ENCODE measurements around the gene VWA8. TPM values are rescaled to one million over a fixed set of nuclear protein-coding genes. Genes with fewer than 3 reads are reported as not detected.

The VWA8 gene
- total and polyA plus RNA-seq, 4 donors, result 4.7 to 26.3 (median 11.9) TPM

DNA sequence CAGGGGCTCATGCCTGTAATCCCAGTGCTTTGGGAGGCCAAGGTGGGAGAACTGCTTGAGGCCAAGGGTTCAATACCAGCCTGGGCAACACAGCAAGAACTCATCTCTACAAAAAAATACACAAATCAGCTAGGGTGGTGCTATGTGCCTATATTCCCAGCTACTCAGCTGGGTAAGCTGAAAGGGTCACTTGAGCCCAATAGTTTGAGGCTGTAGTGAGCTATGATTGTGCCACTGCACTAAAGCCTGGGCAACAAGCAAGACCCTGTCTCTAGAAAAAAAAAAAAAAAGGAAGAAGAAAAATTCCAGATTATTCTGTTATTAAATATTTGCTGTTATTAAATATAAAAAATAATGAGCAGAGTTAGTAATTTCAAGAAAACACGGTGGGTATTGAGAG lies 372.5 kb downstream of the VWA8 start:
- Histone ChIP-seq H3K9ac (ENCODE audit: insufficient read depth in 1 of 2, low read length in 2 of 2) (no peak overlapping the region), H3K36me3 (ENCODE audit: control insufficient read depth in 4 of 4, insufficient read depth in 4 of 4, low read length in 4 of 4) (peaks cover 0 to 8% (median 1%) of the 10 kb centered on the region in 4 donors), H3K27me3 (ENCODE audit: control insufficient read depth in 3 of 3, insufficient read depth in 3 of 3, low read length in 2 of 3) (no peaks in the 10 kb centered on the region), H3K9me3 (ENCODE audit: control insufficient read depth in 4 of 4, insufficient read depth in 3 of 4, low read length in 3 of 4) (no peaks in the 10 kb centered on the region), H3K27ac (ENCODE audit: low read depth in 1 of 2, low read length in 1 of 2) (no peak overlapping the region), H3K4me3 (no peak overlapping the region), H3K4me1 (ENCODE audit: control insufficient read depth in 5 of 5, insufficient read depth in 5 of 5, low read length in 5 of 5) (no peaks in the 10 kb centered on the region)
- TF ChIP-seq, protein P1, sequence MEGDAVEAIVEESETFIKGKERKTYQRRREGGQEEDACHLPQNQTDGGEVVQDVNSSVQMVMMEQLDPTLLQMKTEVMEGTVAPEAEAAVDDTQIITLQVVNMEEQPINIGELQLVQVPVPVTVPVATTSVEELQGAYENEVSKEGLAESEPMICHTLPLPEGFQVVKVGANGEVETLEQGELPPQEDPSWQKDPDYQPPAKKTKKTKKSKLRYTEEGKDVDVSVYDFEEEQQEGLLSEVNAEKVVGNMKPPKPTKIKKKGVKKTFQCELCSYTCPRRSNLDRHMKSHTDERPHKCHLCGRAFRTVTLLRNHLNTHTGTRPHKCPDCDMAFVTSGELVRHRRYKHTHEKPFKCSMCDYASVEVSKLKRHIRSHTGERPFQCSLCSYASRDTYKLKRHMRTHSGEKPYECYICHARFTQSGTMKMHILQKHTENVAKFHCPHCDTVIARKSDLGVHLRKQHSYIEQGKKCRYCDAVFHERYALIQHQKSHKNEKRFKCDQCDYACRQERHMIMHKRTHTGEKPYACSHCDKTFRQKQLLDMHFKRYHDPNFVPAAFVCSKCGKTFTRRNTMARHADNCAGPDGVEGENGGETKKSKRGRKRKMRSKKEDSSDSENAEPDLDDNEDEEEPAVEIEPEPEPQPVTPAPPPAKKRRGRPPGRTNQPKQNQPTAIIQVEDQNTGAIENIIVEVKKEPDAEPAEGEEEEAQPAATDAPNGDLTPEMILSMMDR (IDR thresholded peaks at IDR 0.05; ENCODE audit: control extremely low read depth, extremely low read depth), result no peak
- no peak for ATAC-seq (ENCODE audit: insufficient read depth, low FRiP score)
- 92% methylated on average over 1 of the region's 1 CpG for WGBS, 2 donors
- no peak for DNase-seq

DNA sequence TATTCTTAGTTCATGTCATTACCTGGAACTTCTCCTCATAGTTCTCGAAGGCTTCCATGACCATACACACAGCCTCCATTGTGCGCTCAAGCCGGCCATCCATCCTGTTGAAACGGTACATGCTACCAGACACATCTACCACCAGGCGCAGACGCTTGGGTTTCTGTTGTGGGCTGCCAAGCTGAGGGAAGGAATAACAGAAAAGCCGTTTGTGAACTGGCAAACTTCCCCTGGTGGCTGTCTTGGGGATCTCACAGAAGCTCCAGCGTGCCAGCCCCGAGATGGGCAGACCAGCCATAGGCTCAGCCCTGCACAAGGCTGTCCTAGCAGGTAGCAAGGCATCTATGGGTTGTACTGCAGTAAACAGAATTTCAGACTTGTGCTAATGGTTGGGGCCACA lies 373.4 kb downstream of the VWA8 start:
- ATAC-seq (ENCODE audit: insufficient read depth, low FRiP score) (no peak), DNase-seq (no peak)
- H3K9ac ChIP-seq (ENCODE audit: insufficient read depth in 1 of 2, low read length in 2 of 2), result no peak overlapping the region
- H3K9me3 ChIP-seq (ENCODE audit: control insufficient read depth in 4 of 4, insufficient read depth in 3 of 4, low read length in 3 of 4), result no peaks in the 10 kb centered on the region
- H3K4me1 ChIP-seq (ENCODE audit: control insufficient read depth in 5 of 5, insufficient read depth in 5 of 5, low read length in 5 of 5), result no peaks in the 10 kb centered on the region
- TF ChIP-seq, protein P1 (IDR thresholded peaks at IDR 0.05; ENCODE audit: control extremely low read depth, extremely low read depth), result no peak
- no peaks in the 10 kb centered on the region for H3K27me3 ChIP-seq (ENCODE audit: control insufficient read depth in 3 of 3, insufficient read depth in 3 of 3, low read length in 2 of 3)
- H3K36me3 ChIP-seq (ENCODE audit: control insufficient read depth in 4 of 4, insufficient read depth in 4 of 4, low read length in 4 of 4), result peaks cover 0 to 8% (median 1%) of the 10 kb centered on the region in 4 donors
- no peak overlapping the region for H3K27ac ChIP-seq (ENCODE audit: low read depth in 1 of 2, low read length in 1 of 2)
- 95% methylated on average over 9 of the region's 9 CpGs for WGBS, 2 donors
- H3K4me3 ChIP-seq, result no peak overlapping the region

DNA sequence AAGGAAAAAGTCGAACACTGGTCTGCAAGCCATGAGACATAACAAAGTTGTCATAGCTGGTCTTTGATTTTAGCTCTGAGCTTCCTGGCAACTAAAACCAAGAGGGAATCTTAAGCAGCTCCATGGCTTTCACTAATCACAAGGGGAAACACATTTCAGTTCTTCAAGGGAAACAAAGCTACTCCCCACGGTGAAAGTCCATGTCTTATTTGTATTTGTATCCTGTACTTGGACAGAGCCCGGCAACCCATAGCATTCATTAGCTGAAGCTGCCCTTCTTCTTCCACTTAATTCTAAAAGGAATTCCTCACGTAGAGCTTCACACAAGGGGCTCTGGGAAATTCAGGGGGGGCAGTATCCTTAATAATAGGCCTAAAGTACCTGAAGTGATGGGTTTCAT lies 374.7 kb downstream of the VWA8 start:
- ATAC-seq (ENCODE audit: insufficient read depth, low FRiP score), result no peak
- DNase-seq, result no peak
- TF ChIP-seq, protein P1 (IDR thresholded peaks at IDR 0.05; ENCODE audit: control extremely low read depth, extremely low read depth), result no peak
- Histone ChIP-seq H3K27ac (ENCODE audit: low read depth in 1 of 2, low read length in 1 of 2) (no peak overlapping the region), H3K4me1 (ENCODE audit: control insufficient read depth in 5 of 5, insufficient read depth in 5 of 5, low read length in 5 of 5) (no peaks in the 10 kb centered on the region), H3K4me3 (no peak overlapping the region), H3K9me3 (ENCODE audit: control insufficient read depth in 4 of 4, insufficient read depth in 3 of 4, low read length in 3 of 4) (no peaks in the 10 kb centered on the region), H3K27me3 (ENCODE audit: control insufficient read depth in 3 of 3, insufficient read depth in 3 of 3, low read length in 2 of 3) (no peaks in the 10 kb centered on the region), H3K36me3 (ENCODE audit: control insufficient read depth in 4 of 4, insufficient read depth in 4 of 4, low read length in 4 of 4) (peaks cover 0 to 8% (median 3%) of the 10 kb centered on the region in 4 donors), H3K9ac (ENCODE audit: insufficient read depth in 1 of 2, low read length in 2 of 2) (no peak overlapping the region)
- WGBS, 2 donors, result 82 to 86% methylated on average over 4 of the region's 4 CpGs

DNA sequence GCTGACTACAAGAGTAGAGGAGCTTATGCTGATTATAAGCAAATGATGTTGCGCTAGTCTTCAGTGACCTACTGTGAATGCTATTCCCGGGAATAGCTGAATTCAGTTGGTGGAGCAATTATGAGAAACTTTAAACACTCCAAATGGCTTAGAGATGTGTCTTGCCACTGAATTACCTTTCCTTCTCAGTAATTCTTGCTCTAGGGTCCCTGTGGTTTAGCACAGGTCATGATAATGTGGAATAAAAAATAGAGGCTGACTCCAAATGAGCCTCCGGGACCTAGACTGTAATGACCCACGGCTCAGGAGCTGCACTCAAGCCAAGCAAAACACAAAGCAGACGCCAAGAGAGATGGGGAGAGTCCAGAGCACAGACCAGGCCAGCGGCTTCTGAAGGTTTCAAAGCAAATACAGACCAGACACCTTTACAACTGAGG lies 378.9 kb downstream of the VWA8 start:
- 89 to 91% methylated on average over 6 of the region's 6 CpGs for WGBS, 2 donors
- no peak overlapping the region for H3K9ac ChIP-seq (ENCODE audit: insufficient read depth in 1 of 2, low read length in 2 of 2)
- ATAC-seq (ENCODE audit: insufficient read depth, low FRiP score), result no peak
- TF ChIP-seq, protein P1 (IDR thresholded peaks at IDR 0.05; ENCODE audit: control extremely low read depth, extremely low read depth), result no peak
- peaks cover 0 to 6% (median 0%) of the 10 kb centered on the region in 5 donors for H3K4me1 ChIP-seq (ENCODE audit: control insufficient read depth in 5 of 5, insufficient read depth in 5 of 5, low read length in 5 of 5)
- peaks cover 0 to 6% (median 0%) of the 10 kb centered on the region in 4 donors for H3K36me3 ChIP-seq (ENCODE audit: control insufficient read depth in 4 of 4, insufficient read depth in 4 of 4, low read length in 4 of 4)
- H3K4me3 ChIP-seq, result no peak overlapping the region
- H3K27me3 ChIP-seq (ENCODE audit: control insufficient read depth in 3 of 3, insufficient read depth in 3 of 3, low read length in 2 of 3), result no peaks in the 10 kb centered on the region
- no peak overlapping the region for H3K27ac ChIP-seq (ENCODE audit: low read depth in 1 of 2, low read length in 1 of 2)
- no peak for DNase-seq
- H3K9me3 ChIP-seq (ENCODE audit: control insufficient read depth in 4 of 4, insufficient read depth in 3 of 4, low read length in 3 of 4), result no peaks in the 10 kb centered on the region

All from lung (tissue), 12 donors.